GM18861 (cell line): ENCODE measurements around the gene MUSK.
"Not testable (repeated sequence)": the region's sequence is repeated elsewhere in the genome, so short reads cannot be mapped to it uniquely, and the experiment has no call there.

ENCODE experiments used
- ATAC-seq: cut with Tn5 transposase; IDR thresholded peaks from one replicate; pipeline ENCODE4 v1.9.1; 2021; ENCODE audit not compliant: unreplicated experiment

Gene MUSK

DNA sequence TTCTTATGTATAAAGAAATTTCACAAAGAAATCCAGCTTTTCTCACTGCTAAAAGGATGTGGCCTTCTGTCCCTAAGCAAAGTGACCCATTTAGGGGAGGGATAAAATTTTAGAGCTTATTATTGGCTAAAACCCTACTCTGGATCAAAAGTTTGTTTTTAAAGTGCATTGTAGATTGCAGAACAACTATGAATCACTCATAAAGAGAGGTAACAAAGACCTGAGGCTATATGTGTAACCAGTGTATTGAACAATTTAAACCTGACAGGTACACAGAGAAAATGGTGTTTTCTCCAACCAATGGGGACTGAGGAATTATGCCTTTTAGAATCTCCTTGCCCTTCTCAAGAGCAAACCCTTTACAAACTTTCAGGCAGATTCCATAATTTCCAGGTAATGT lies 86.6 kb downstream of the MUSK start:
- no peak for ATAC-seq

DNA sequence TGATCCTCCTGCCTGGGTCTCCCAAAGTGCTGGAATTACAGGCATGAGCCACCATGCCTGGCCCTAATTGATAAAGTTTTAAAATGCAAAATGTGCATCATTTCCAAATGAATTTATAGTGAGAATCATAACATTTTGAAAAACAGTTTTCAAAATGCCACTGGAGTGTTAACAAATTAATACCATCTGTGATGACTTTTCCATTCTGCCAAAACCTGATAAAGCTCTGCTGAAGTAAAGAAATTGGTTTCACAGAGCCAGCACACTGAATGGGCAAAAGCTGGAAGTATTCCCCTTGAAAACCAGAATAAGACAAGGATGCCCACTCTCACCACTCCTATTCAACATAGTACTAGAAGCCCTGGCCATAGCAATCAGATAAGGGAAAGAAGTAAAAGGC lies 89.6 kb downstream of the MUSK start:
- no peak for ATAC-seq

DNA sequence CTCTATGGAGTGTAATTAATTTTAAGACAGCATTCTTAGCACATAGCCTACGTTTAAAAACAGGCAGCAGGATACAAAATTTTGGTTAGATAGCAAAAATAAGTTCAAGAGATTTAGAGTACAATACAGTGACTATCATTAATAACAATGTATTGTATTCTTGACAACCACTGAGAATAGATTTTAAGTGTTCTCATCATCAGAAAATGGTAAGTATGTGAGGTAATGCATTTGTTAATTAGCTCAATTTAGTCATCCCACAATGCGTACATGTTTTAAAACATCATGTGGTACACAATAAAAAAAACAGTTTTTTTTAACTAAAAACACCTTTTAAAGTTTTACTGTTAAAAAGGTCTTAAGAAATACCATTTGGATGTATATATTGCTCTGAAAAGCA lies 94.2 kb downstream of the MUSK start:
- no peak for ATAC-seq

DNA sequence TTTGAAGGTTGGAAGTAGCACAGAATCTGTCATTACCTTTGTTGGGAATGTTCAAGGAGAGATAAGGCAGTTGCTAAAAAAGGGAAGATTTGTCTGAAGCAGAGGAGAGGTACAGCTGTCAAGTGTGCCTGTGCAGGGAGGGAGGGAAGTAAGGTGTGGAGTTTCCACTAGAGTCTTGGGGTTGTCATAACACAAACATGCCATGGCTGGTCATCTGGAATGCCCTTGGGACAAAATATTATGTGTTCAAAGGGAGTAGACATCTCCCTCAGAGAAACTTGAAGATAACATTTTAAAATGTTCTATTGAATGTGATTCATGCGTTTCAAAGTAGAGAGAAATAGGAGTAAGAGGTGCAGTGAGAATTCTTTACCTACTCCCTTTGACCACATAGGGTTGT lies 95.0 kb downstream of the MUSK start:
- ATAC-seq = no peak

DNA sequence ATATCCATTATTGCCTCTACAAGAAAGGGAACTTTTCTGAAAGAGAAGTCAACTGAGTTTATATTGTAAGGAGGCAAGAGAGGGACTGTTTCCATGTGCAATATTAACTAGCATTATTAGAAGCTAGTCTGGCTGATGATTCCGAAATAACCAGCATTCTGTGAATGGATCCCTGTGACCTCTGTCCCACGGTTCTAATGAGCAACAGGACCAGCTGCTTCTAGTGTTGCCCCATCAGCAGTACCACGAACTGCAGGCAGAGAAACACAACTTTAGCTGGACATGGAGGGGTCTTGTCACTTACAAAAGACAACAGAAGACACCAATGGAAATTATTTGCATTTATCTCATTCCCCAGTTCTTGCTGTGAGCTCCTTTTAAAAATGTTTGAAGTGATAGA lies 95.4 kb downstream of the MUSK start:
- no peak for ATAC-seq

GRCh38 chr9:110765926-110766325 lies 97.3 kb downstream of the MUSK start:
- ATAC-seq = no peak

DNA sequence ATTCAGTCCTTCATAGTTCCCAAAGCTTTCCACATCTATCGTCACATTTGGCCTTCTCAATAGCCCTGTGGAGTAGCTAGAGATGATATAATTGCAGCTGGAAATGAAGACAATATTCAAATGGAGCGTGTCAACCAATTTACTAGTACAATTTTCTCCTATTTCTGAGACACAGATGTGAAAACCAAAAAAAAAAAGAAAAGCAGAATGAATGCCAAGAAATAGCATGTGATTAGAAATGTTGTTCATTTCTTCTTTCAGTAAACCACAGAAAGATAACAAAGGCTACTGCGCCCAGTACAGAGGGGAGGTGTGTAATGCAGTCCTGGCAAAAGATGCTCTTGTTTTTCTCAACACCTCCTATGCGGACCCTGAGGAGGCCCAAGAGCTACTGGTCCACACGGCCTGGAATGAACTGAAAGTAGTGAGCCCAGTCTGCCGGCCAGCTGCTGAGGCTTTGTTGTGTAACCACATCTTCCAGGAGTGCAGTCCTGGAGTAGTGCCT lies 99.0 kb downstream of the MUSK start:
- no peak for ATAC-seq

GRCh38 chr9:110768886-110769285 lies 100.3 kb downstream of the MUSK start:
- no peak for ATAC-seq

- no peak for ATAC-seq
Measured at GRCh38 chr9:110769667-110770066, 101.1 kb downstream of the MUSK start.

- no peak for ATAC-seq
Measured at GRCh38 chr9:110775724-110776123, 107.1 kb downstream of the MUSK start.

GRCh38 chr9:110776221-110776620 lies 107.6 kb downstream of the MUSK start:
- ATAC-seq = no peak

GRCh38 chr9:110777196-110777875 lies 108.7 kb downstream of the MUSK start:
- ATAC-seq = no peak

GRCh38 chr9:110777876-110778215 lies 109.3 kb downstream of the MUSK start:
- ATAC-seq = no peak

DNA sequence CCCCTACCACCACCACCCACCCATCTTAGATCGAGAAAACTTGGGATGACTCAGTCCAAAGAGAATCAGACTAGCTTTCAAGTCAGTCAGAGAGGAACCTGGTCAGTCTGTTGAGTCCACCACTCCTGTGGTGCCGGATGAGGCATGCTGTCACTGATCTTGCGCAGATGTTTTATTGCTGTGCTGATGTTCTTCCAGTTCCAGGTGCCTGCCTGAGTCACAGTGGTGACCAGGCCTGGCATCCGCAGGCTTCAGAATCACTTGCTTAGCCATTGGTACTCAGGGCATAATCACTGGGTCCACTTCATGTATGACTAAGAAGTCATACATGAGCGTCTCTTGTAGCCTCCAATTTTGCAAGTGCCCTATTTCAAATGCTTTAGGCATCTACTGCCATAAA lies 114.1 kb downstream of the MUSK start:
- no peak for ATAC-seq

GRCh38 chr9:110784309-110784708 lies 115.7 kb downstream of the MUSK start:
- ATAC-seq = no peak

DNA sequence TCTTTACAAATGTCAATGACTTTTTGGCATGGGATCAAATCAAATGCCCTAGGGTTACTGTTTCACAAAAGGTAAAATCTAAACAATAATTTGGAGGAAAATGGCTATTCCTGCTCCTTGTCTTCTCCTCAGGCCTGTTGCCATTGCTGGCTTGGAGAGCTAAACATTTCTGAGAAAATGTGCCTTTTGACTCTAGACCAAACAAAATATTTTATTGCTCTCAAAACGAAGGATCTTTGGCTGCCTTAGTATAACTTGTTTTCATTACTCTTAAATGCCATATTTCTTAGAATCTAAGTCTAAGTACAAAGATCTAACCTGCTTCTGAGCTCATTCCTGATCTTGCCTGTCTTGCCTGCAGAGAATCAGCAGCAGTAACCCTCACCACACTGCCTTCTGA lies 116.6 kb downstream of the MUSK start:
- no peak for ATAC-seq

DNA sequence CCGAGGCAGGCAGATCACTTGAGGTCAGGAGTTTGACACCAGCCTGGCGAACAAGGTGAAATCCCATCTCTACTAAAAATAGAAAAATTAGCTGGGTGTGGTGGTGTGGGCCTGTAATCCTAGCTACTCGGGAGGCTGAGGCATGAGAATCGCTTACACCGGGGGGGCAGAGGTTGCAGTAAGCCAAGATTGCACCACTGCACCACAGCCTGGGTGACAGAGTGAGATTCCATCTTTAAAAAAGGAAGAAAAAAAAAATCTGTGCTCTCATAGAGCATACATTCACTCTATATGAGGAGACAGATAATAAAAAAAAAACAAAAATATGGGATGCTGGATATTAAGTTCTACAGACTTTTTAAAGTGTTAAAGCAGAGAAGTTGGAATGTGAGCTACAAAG lies 119.8 kb downstream of the MUSK start:
- ATAC-seq = not testable (repeated sequence)

- ATAC-seq = no peak
Measured at GRCh38 chr9:110788871-110789270, 120.3 kb downstream of the MUSK start.

DNA sequence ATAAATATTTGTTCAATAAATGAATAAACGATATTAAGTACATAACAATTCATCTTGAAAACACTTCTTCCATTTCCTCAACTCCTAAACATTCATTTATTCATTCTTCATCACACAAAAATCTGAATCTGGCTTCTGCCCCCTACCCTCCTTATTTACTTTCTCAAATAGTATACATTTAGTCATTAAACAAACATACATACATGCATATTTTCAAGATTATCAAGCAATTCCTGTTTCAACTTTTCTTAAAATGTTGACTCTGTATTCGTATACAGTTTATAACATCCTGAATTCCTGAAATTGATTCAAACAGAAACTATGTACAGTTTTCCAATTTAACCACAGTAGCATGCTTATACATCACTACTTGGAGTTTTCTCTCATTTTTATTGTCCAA lies 129.0 kb downstream of the MUSK start:
- ATAC-seq = no peak

GRCh38 chr9:110799396-110799795 lies 130.8 kb downstream of the MUSK start:
- ATAC-seq = no peak

- ATAC-seq = no peak
Measured at GRCh38 chr9:110801426-110801825, 132.8 kb downstream of the MUSK start.

DNA sequence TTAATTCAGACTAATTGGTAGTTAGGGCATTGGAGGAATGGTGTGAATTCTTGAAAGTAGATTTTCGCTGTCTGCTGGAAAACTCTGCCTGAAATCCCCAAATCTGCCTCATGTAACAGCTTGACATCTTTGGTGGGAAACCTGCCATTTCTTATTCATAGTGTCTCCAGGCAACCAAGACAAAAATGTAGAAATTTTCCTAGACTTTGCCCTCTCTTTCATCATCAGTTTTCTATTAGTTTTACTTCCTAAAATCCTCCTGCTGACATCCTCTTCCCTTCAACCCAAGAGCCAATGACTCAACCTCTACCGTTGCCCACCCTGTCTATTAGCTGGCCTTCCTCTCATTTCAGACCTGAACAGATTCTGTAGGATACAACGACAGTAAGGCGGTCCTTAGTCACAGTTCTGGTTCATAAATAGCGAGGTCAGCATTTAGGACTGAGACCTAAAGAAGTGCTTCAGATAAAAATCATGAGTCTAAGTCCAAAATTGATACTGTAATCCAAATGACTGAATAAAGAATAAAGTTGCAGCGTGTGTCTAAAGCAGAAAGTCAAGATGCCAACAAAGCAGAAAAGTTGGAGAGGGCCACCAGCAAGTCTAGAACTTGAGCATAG lies 133.9 kb downstream of the MUSK start:
- no peak for ATAC-seq
